ENCODE data around the gene UBXN7. TPM values are rescaled to one million over a fixed set of nuclear protein-coding genes. Genes with fewer than 3 reads are reported as not detected.

The UBXN7 gene
- total RNA-seq, 2 donors from 2014 or later: 109 to 120 TPM

DNA sequence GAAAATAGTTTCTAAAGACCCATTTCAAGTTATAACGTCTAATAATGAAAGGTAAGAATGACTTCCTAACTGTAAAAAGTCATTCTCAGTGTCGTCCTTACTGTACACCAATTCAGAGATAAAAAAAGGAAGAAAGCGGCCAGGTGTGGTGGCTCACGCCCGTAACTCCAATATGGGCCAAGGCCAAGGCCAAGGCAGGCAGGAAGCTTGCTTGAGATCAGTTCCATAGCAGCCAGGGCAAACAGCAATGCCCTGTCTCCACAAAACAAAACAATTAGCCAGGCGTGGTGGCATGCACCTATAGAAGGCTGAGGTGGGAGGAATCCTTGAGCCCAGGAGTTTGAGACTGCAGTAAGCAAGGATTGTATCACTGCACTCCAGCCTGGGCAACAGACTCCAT is 31.9 kb downstream of the UBXN7 start:
- Histone ChIP-seq H3K36me3 (ENCODE audit: control insufficient read depth, insufficient read depth, low read length) (peaks cover 72% of the 10 kb centered on the region), H3K9ac (ENCODE audit: extremely low read depth, low read length, poor library complexity, severe bottlenecking) (no peak overlapping the region), H3K9me3 (ENCODE audit: control insufficient read depth, low read length) (no peaks in the 10 kb centered on the region), H3K27me3 (ENCODE audit: control insufficient read depth, insufficient read depth, low read length, poor library complexity, severe bottlenecking) (no peaks in the 10 kb centered on the region), H3K27ac (ENCODE audit: low read depth, low read length) (no peak overlapping the region), H3K4me1 (ENCODE audit: control insufficient read depth, insufficient read depth, low read length) (no peaks in the 10 kb centered on the region), H3K4me3 (ENCODE audit: low read length) (no peak overlapping the region)
- Mint-ChIP-seq H3K9me3 (no peaks in the 10 kb centered on the region), H3K27me3 (ENCODE audit: insufficient read depth) (no peaks in the 10 kb centered on the region), H3K27ac (no peak overlapping the region), H3K4me1 (no peaks in the 10 kb centered on the region), H3K36me3 (ENCODE audit: low read depth) (peaks cover 77% of the 10 kb centered on the region), H3K4me3 (no peak overlapping the region)
- DNase-seq: no peak
- WGBS, 2 experiments (ENCODE audit: insufficient coverage in 1 of 2, insufficient read length in 1 of 2): 92 to 97% methylated on average over 2 to 6 of the region's 6 CpGs
- TF ChIP-seq CTCF (conservative IDR thresholded peaks at IDR 0.05): no peak

DNA sequence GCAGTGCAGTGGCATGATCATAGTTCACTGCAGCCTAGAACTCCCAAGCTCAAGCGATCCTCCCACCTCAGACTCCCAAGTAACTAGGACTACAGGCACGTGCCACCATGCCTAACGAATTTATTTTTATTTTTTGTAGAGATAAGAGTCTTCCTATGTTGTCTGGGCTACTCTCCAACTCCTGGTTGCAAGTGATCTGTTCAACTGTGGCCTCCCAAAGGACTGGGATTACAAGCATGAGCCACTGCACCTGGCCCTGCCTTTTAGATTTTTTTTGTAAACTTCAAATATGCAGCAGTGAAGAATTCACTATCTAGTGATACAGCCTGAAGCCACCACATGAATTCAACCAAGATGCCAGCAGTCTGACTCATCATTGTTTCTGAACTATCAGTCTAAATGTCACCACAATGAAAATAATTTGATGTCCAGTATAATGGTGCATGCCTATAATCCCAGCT is 32.7 kb downstream of the UBXN7 start:
- 95 to 100% methylated on average over 1 to 3 of the region's 3 CpGs for WGBS, 2 experiments (ENCODE audit: insufficient coverage in 1 of 2, insufficient read length in 1 of 2)

DNA sequence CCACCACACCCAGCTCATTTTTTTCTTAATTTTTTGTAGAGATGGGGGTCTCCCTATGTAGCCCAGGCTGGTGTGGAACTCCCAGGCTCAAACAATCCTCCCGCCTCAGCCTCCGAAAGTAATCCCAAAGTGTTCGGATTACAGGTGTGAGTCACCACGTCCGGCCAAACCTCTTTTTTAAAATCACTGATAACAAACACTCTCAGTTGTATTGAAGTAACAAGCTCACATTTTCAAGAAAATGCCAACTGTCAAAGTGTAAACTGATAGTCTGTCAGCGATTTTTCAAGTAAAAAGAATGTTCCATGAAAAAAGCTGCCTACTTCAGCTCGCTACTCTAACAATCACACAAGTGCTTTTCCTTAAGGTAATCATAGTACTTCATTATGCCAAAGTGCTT is 33.4 kb downstream of the UBXN7 start:
- Histone ChIP-seq H3K9me3 (ENCODE audit: control insufficient read depth, low read length) (no peaks in the 10 kb centered on the region), H3K4me3 (ENCODE audit: low read length) (no peak overlapping the region), H3K4me1 (ENCODE audit: control insufficient read depth, insufficient read depth, low read length) (no peaks in the 10 kb centered on the region), H3K27me3 (ENCODE audit: control insufficient read depth, insufficient read depth, low read length, poor library complexity, severe bottlenecking) (no peaks in the 10 kb centered on the region), H3K9ac (ENCODE audit: extremely low read depth, low read length, poor library complexity, severe bottlenecking) (no peak overlapping the region), H3K36me3 (ENCODE audit: control insufficient read depth, insufficient read depth, low read length) (peaks cover 61% of the 10 kb centered on the region), H3K27ac (ENCODE audit: low read depth, low read length) (no peak overlapping the region)
- Mint-ChIP-seq H3K4me1 (no peaks in the 10 kb centered on the region), H3K4me3 (no peak overlapping the region), H3K27me3 (ENCODE audit: insufficient read depth) (no peaks in the 10 kb centered on the region), H3K9me3 (no peaks in the 10 kb centered on the region), H3K27ac (no peak overlapping the region), H3K36me3 (ENCODE audit: low read depth) (peaks cover 77% of the 10 kb centered on the region)
- no peak for TF ChIP-seq CTCF (conservative IDR thresholded peaks at IDR 0.05)
- DNase-seq: no peak
- 96 to 99% methylated on average over 7 of the region's 7 CpGs for WGBS, 2 experiments (ENCODE audit: insufficient coverage in 1 of 2, insufficient read length in 1 of 2)

More for the DNA sequence above, 32.7 kb downstream of the UBXN7 start:
- Mint-ChIP-seq H3K9me3 (no peaks in the 10 kb centered on the region), H3K4me1 (no peaks in the 10 kb centered on the region), H3K36me3 (ENCODE audit: low read depth) (peaks cover 77% of the 10 kb centered on the region), H3K27me3 (ENCODE audit: insufficient read depth) (no peaks in the 10 kb centered on the region), H3K4me3 (no peak overlapping the region), H3K27ac (no peak overlapping the region)
- DNase-seq: no peak
- TF ChIP-seq CTCF (conservative IDR thresholded peaks at IDR 0.05): no peak
- H3K4me3 ChIP-seq (ENCODE audit: low read length): no peak overlapping the region
- no peaks in the 10 kb centered on the region for H3K4me1 ChIP-seq (ENCODE audit: control insufficient read depth, insufficient read depth, low read length)
- no peak overlapping the region for H3K27ac ChIP-seq (ENCODE audit: low read depth, low read length)
- peaks cover 65% of the 10 kb centered on the region for H3K36me3 ChIP-seq (ENCODE audit: control insufficient read depth, insufficient read depth, low read length)
- H3K9me3 ChIP-seq (ENCODE audit: control insufficient read depth, low read length): no peaks in the 10 kb centered on the region
- no peak overlapping the region for H3K9ac ChIP-seq (ENCODE audit: extremely low read depth, low read length, poor library complexity, severe bottlenecking)
- H3K27me3 ChIP-seq (ENCODE audit: control insufficient read depth, insufficient read depth, low read length, poor library complexity, severe bottlenecking): no peaks in the 10 kb centered on the region
